ENCODE results near the gene NCKAP5.

Gene NCKAP5

DNA sequence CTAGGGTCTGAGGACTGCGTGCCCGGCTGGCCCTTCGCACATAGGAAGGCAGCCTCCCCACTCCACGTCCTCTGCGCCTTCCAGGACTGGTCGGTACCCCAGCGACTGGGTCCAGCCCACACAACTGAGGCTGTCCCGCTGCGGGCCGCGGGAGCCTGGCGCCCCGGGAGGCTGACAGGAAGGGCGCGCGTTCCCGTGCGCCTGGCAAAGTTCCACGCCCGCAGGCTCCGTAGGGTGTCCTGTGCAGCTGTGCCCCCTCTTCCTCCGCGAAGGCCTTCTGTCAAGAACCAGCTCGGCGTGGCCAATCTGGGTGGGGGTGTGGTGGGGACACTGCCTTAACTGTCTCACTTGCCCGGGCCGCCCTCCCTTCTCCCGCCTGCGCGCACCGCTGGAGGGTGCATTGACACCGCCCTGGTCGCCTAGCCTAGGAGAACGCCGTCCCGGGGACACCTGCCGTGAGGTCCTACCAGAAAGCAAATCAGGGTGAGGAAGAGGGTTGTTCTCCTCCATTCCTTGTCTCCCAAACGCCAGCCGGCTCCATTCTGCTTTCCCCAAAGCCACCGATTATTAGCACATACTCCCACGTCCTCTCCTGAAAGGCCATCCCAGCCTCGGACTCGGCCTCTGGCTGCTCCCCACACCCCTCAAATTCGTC is 897.6 kb downstream of the NCKAP5 start:
- DNase-seq, result no peak

DNA sequence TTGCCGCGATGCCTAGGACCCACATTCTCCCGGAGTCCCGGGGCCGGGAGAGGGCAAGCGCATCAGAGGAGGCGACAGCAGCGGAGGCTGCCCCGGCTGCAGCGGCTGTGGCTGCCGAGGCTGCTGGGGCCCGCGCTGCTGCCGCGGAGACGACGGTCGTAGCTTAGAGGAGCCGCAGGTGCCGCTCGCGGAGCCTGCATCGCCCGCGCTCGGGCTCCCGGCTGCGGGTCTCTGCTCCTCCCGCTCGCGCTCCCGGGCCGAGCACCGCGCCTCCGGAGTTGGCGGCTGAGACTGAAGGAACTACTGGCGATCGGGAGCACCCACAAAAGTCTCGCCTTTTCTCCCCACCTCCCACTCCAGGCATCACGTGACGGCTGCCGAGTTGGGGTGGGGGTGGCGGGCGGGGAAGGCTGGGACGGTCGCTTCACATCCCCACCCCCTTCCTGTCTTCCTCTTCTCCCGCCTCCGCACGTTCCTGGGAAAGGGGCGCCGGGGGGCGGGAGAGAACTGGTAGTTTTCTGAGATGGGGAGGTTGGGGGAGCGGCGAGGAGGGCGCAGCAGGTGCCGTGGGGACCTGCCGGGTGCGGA is 898.3 kb downstream of the NCKAP5 start, which contains the start of gene LYPD1:
LYPD1 (minus strand) TSS at position 298 of the 588 bp plus-strand sequence; CDS start at position 25, 273 bp downstream.
- DNase-seq, result peak; percentile 4

DNA sequence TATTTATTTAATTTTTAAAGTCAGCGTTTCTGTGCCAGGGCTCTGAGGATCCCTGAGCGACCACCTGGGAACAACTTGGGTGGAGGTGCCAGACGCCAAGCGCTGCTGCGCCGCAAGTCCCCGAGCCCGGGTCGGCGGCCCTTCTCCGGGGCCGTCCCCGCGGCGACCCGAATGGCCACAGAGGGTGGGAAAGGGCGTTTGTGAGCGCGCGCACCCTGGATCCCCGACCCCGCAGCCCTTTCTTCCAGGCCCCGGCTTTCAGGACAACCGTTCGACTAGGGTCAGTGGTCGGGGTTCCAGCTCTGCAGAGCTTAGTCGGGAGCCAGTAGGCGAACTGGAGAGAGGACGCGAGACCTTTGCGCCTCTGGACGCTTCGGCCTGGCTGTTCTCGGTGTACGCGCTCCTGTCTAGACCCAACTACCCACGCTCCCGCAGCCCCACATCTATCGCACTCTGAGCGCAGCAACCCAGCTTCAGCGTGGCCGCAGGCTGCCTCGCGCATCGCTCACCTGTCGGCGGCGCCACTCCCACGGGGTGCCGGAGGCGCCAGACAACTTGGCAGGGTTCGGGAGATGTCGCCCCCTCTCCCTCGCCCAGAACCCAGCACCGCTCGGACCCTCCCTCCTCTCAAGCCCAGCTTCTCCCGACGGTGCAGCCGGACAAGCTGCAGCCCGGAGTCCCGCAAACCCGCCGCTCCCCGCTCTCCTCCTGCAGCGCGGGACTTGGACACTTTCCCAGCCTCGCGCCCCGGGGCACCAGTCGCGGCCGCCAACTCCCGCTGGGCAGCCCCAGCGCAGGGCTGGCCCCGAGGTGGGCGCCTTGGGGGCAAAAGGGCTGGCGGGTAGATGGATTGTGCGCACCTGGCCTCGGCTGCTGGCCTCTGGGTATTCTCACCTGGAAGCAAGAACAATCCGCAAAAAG is 899.0 kb downstream of the NCKAP5 start:
- no peak for DNase-seq

DNA sequence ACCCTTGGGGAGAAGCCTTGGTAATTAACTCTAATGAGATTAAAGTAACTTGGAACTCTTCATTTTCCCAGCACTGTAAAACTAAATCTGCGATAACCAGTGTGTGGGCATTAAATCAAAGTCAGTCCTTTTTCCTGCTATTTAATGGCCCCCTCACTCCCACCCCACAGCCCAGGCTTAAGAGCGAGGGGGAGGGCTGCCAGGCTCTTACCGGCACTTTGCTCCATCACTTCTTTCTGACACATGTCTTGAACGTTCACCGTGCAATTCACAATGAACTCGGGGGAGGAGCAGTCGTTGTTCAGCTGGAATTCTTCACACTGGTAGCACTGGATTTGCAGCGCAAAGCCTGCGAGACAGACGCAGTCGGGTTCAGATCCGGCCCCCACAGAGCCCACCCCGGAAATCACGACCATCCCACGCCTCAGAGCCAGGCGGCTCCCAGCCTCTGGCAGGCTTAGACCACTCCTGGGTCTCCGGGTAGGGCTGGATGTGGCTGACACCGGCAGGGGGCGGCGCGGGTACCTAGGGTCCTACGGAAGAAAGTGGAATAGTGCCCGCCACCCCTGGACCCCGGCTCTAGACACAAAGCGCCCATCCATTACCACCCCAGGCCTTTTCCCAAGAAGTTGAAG is 900.0 kb downstream of the NCKAP5 start:
- DNase-seq, result no peak

DNA sequence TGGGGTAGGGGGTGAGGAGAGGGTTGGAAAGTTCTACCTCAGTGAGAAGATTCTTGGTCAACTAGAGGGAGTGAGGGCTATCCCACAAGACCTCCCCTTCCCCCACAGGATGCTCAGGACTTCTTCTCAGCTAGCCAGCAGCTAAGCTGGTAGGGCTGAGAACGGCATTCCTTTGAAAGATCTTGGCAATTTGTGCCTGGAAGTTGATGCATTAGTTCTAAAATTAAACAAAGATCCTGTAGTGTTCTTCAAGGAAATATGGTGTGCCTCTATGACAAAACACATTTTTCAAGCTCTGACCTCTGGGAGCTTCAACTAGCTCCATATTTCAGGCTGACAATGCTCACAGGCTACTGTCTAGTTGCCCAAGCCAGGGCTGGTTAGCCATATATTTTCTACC is 900.6 kb downstream of the NCKAP5 start:
- no peak for DNase-seq

DNA sequence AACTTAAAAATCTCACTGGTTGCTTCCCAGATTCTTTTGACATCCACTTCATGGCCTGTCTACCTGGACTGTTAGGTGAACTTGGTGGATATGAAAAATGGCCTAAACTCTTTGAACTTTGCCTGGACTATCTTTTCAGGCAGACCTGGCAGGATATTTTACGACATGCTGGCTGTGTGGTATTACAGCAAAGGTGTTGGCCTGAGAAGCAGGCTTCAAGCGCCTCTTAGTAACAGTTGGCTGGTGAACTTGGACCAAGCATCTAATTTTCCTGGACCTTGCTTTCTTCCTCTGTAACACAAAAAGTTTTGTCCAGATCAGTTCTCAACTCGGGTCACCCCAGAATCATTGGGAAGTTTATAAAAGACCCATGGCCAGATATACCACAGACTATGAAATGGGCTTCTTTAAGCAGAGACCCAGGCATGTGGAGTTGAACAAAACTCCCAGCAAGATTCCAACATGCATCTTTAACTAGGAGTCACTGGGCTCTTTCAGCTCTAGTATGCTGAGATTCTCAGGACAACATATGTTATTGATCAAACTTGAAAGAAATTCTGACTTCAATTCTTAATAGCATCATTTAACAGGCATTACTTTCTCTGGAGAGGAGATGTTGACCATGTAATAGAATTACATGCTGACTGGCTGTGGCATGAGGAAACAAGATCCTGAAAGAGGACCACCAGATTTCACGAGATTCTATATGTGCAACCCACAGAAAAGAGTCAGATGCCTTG is 902.7 kb downstream of the NCKAP5 start:
- DNase-seq, result no peak

DNA sequence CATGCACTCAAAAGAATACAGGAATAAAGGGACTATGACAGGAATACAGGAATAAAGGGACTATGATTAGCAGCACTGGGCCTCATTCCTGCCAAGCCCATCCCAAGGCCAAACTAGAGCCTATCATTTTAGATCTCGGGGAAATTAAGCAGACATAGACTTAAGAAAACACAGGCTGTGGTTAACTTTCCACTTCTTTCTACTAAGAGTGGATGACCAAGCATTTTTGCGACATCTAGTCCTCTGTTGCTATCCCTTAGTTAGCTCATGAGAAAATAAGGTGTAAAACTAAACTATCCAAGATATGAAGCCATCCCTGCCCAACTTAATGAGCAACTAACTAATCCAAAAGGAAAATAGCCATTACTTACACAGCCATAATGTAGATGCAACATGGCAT is 904.2 kb downstream of the NCKAP5 start:
- DNase-seq, result no peak

DNA sequence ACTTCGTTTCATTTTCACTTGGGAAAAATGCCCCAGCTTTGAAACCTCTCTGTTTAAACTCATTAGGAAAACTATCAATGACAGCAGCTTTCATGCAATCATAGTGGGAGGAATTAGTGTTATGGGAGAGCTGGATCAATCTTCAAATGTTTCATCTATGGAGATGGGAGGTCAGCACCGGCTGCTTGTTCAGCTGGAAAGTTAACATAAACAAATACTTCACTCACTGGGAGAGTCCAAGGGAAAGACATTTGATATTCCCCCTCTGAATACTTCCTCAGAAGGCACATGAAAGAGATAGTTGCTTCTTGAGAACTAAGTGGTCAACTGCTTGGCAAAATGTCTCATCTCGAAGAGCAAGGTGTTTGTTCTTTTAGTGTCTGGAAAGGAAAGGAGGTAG is 905.5 kb downstream of the NCKAP5 start:
- DNase-seq, result no peak

DNA sequence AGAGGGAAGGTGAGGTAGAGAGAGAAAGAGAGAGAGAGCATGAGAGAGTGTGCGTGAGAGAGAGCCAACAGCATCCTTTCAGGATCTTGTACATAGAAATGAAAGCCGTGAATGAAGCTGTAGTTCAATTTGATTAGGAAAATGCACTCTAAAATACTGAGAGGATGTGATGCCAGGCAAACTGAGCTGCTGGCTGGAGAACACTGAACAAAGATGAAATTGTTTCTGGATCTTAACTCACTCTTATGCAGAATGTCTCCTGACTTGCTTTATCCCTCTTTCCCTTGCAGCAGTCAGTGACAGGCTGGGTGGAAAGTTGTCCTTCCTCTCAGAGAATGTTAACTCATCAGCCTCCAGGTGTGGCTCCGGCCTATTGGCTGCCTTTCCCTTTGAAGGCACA is 908.9 kb downstream of the NCKAP5 start:
- DNase-seq, result no peak

DNA sequence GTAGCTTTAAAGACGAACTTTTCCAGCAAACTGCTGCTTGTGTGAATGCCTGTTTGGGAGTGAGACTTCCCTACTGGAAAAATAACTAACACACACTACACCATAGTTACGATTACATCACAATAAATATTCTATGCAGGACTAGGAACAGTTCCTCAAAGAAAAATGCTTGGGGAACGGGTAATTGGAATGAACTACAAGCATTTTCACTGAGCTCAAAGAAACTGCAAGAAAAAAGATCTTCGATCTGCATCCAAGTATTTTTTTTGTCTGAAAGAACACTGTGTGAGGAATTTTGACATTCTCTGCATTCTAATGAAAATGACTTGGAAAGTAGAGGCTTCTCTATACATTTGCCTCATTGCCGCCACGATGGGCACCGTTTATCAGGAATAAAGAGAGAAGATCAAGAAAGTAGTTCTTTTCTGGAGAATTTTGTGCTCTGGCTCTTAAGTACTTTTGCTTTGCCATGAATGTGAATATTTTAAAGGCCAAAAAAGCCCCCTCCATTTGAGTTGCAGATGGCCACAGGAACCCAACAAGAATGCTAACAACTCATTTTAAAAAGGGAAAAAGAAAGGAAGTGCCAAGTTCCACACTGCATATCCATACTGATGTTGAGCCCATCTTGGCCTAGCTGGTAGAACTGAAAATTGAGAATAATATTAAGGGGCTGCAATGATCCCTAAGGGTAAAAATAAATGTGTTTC is 911.8 kb downstream of the NCKAP5 start:
- no peak for DNase-seq

DNA sequence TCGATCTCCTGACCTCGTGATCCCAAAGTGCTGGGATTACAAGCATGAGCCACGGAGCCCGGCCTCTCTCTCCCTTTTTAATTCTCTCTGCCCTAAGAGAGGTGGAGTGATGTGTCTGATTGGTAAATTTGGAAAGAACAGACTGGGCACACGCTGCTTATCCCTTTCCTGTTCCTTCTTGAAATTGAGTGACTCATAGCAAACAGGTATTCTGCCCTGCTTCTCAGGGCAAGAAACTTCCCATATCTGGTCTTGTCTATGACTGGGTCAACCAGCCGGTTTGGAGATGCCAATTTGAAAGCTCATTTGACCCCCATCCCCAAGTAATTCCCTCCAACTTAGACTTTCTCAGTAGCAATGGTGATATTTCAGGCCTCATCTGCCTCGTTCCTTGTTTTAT is 913.3 kb downstream of the NCKAP5 start:
- no peak for DNase-seq

DNA sequence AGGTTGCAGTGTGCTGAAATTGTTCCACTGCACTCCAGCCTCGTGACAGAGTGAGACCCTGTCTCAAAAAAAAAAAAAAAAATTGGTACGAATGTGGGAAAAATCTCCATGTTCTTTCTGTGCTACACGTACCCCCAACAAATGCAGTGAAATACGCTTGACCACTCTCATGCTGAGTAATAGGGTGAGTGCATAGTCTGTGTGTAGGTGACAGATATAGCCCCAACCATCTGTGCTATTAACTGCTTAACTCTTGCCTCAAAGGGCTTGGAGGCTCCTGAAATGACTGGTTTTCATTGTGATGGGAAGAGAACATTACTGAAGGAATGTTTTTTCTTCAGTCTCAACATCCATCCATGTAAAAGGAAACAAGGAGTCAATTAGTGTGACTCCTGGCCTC is 913.9 kb downstream of the NCKAP5 start:
- DNase-seq, result no peak

DNA sequence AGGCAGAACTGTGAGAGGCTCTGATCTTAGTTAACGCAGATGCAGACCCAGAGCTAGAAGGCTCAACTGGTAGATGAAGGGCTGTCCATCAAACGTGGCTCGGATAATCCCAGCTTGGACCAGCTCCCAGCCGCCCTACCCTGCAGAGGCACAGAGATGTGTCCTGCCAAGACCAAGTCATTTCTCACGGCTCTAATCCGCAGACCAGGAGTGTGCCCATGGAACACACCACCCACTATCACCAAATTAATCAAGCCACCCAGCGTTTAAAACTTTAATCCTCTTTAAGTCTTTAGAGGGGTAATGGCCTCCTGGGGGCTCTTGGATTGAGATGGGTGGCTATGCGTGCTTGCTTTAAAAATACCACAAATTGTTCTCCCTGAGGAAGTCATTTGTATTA is 915.8 kb downstream of the NCKAP5 start:
- DNase-seq, result no peak

DNA sequence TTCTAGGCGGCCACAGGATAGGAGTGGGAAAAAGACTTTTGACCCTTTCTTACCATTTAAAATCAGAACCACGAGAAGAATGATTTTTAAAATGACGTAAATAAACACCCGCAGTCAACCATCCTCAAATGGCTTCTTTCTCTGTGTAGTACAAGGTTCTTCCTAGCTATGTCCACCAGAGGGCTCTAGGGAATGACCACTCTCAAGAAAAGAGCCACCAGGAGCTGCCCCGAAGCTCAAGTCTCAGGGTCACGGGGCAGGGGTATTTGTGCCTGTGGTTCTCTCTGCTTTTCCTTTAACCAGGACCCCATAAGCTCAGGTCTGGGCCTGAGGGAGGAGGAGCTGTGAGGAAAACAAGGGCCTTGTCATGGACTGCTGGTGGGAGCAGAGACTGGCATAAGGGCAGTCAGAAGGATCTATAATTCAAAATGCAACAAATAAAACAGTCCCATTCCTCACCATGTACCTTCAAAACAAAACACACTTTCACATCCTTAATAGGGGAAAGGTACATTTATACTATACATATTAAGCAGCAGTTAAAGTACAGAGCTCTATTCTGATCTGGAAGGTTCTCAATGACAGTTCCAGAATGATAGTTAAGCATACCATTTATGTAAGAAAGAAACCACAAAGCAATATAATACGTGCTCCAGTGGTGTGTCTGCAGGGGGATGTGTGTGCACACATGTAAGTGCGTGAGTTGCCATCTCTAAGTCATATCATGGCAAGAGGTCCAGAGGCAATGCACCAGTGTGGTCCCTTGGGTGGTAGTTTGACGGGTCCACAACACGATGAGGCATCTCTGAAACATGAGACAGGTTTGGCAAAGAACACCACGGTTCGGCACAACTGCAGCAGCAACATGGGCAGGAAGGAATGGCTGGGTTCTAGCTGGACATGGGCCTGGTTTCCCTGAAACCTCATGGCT is 916.9 kb downstream of the NCKAP5 start:
- no peak for DNase-seq

DNA sequence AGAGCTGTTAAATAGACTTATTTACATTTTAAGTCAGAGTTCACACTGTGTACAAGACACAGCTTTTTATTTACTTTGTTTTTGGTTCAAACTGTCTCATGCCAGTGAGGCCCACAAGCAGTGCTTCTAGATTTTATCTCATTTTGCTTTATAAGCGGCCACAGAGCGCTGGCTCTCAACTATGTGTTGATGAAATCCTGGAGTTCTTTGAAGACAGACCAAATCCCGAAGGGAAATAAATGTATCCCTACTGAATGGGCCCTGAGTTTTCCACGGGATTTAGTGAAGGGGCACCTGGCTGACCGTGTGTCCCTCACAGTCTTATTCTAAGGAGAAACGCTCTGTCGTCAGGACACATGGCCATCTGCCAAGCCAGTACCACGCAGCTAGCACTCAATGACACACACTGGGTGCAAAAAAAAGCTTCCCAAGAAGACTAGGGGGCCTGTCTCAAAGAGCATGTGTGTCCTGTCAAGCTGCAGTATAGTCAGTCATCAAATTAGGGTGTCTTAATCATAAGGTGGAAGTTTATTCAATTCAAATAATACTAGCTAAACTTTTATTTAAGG is 921.6 kb downstream of the NCKAP5 start:
- DNase-seq, result no peak

DNA sequence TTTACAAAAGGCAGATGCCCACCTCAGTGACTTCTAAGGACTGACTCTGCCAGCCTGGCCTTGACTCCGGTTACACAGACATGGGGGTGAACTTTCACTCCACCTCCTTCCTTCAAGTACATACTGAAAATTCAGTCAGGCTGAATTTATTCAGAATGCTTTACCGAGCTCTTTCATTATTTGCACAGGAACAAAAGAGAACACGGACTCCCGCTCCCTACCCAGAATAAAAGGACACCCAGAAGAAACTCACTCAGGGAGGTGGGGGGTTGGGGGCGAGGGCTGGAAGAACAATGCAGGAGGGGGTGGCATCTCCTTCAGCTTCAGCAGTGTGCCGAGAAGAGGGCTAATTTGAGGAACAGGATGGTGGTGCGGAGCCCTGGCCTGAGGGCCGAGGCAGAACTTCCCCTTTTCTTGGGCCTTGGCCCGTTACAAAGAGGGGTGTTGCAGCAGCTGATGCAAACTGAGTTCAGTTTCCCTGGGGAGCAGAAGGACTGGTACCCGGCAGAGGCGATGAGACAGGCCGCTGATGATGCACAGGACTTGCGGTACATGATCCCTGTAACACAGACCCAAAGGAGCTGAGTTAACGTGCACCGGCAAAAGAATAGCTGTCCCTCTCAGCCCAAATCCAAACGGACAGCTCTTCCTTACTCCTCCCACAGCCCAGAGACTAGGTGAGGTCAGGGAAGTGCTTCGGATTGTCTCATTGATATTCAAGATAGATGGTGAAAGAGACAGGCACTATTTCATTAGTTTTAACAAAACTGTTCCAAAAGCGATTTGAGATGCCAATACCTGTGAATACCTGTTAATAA is 922.3 kb downstream of the NCKAP5 start:
- no peak for DNase-seq

DNA sequence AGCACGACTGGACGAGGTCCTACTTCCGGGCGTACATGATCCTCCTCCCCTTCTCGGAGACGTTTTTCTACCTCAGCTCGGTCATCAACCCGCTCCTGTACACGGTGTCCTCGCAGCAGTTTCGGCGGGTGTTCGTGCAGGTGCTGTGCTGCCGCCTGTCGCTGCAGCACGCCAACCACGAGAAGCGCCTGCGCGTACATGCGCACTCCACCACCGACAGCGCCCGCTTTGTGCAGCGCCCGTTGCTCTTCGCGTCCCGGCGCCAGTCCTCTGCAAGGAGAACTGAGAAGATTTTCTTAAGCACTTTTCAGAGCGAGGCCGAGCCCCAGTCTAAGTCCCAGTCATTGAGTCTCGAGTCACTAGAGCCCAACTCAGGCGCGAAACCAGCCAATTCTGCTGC is 923.1 kb downstream of the NCKAP5 start:
- DNase-seq, result no peak

DNA sequence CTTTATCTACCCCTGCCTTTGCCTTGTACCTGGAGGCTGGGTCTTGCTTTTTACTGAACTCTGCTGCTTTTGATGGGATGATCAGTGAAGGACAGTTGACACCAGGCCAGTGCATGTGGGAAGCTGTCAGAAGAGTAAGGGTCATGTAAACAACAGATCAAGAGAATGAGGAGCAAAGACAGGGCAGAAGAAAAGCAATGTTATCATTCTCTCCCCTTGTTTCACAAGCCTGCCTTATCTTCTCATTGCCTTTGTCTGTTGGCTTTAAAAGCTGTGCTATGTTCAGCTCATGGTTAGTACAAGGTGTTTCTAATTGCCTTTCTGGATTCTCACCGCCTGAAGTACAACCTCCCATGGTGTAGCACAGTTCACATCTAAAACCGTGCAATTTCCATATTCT is 925.8 kb downstream of the NCKAP5 start:
- DNase-seq, result no peak

DNA sequence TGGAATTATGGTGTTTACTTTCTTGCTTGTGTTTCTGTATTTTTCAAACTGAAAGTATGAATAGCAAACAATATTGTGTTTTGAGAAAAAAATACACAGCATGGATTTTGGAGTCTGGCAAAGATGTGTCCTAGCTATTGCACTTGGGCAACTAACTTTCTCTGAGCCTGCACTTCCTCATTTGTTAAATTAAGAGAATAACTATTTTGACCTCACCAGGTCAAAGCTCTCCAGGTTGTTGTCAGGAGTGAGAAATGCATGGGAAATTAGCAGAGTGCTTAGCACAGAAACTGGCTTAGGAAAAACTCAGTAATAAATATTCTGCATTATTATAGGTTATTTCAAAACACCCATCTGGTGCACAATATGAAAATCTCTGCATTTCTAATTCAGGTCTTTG is 926.4 kb downstream of the NCKAP5 start:
- no peak for DNase-seq

DNA sequence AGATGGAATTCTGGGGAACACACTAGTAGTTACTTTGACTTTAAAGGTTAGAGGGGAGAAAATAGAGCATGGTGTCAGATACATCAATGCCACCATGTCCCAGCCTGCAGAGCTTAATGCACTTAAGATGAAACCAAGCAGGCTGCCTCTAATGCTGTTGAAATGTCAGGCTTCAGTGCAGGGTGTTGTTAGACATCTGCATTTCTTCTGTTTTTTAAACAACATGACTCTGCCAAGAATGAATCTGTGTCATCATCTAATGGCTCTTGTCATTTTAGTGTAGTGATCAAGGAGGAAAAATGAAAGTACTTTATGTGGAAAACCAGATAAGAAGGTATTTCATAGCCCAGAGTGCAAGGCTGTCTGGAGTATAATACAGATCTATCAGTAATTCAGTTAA is 928.1 kb downstream of the NCKAP5 start:
- no peak for DNase-seq

Measured in NCI-H2107 (cell line).